K562 (cell line): ENCODE data around the gene MFSD6.

ENCODE experiments used
- GABPA ChIP-seq: fragments of 200-800 bp; sonication (Bioruptor generic); conservative IDR thresholded peaks from 2 replicates; pipeline ENCODE4 v1.6.1; 2016; ENCODE audit warnings: low read depth, missing genetic modification characterization, missing compliant biosample characterization
- PRPF4 ChIP-seq: fragments of 200-400 bp; formaldehyde crosslinking; IDR thresholded peaks from one replicate; pipeline ENCODE4 v1.6.1; 2017; ENCODE audit warnings: low read length, low read depth, mild to moderate bottlenecking; ENCODE audit not compliant: insufficient read depth, poor library complexity, severe bottlenecking
- RBM34 ChIP-seq: fragments of 200-400 bp; formaldehyde crosslinking; IDR thresholded peaks from 2 replicates; pipeline ENCODE4 v1.6.1; 2018; ENCODE audit warnings: low read length, borderline replicate concordance; ENCODE audit not compliant: insufficient read depth
- SIN3A ChIP-seq, 2 experiments: fragments of 150-350 bp in 1 of 2; IDR thresholded peaks; 2 replicates each; pipeline ENCODE4 v1.6.1; 2011 to 2016; ENCODE audit warnings: borderline replicate concordance in 2 of 2, low read depth in 2 of 2, low read length in 2 of 2, mild to moderate bottlenecking in 2 of 2, moderate library complexity in 2 of 2; ENCODE audit not compliant: control insufficient read depth in 1 of 2
- ZC3H11A ChIP-seq: IDR thresholded peaks from 2 replicates; pipeline ENCODE4 v1.6.1; 2012; ENCODE audit warnings: low read depth, low read length, improper control_type of control experiment
- ZFP30 ChIP-seq: fragments of 250-450 bp; sonication (Bioruptor Pico); IDR thresholded peaks from 2 replicates; pipeline ENCODE4 v1.8.0; 2022; ENCODE audit warnings: moderate library complexity, mild to moderate bottlenecking, inconsistent platforms, borderline replicate concordance
- ZNF197 ChIP-seq: fragments of 200-800 bp; sonication (Bioruptor generic); IDR thresholded peaks from 2 replicates; pipeline ENCODE4 v1.6.1; 2016; ENCODE audit warnings: low read depth, missing genetic modification characterization, missing compliant biosample characterization
- TF ChIP-seq, protein P1 (sequence below): sonication (generic); formaldehyde crosslinking; IDR thresholded peaks from 2 replicates; pipeline ENCODE4 v1.8.1; 2022; ENCODE audit warnings: missing genetic modification reagents
- TF ChIP-seq, protein P2 (sequence below): fragments of 450-650 bp; IDR thresholded peaks from 2 replicates; pipeline ENCODE4 v1.6.1; 2018; ENCODE audit warnings: mild to moderate bottlenecking, low read depth; ENCODE audit not compliant: partially characterized antibody
- TF ChIP-seq, protein P3 (sequence below): sonication (generic); formaldehyde crosslinking; IDR thresholded peaks from 2 replicates; pipeline ENCODE4 v1.9.0; 2022; ENCODE audit warnings: mild to moderate bottlenecking, missing genetic modification reagents

DNA sequence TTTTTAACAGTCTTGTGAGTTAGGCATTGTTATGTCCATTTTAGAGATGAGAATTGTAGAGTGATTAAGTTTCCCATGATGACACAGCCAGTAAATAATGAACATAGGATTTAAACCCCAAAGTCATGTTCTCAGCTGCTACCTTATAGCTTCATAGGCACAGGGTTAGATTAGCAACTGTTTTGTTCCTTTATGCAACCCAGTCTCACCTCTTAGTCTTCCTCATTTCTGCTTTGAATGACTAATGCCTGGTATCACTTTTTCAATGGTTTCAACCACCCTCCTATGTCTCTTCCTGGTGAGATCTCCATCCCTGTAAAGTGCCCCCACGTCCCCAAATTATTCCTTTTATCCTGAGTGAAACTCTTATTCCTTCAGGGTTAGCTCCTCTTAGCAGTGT lies 44.3 kb downstream of the MFSD6 start:
- TF ChIP-seq ZFP30 (CRISPR knock-in tag) (no peak), PRPF4 (no peak), ZC3H11A (no peak), ZNF197 (CRISPR knock-in tag) (no peak), RBM34 (no peak), SIN3A (IDR thresholded peaks at IDR 0.05; ENCODE audit: borderline replicate concordance in 2 of 2, control insufficient read depth in 1 of 2, low read depth in 2 of 2, low read length in 2 of 2) (no peak), GABPA (tag) (no peak)
- TF ChIP-seq, protein P1, sequence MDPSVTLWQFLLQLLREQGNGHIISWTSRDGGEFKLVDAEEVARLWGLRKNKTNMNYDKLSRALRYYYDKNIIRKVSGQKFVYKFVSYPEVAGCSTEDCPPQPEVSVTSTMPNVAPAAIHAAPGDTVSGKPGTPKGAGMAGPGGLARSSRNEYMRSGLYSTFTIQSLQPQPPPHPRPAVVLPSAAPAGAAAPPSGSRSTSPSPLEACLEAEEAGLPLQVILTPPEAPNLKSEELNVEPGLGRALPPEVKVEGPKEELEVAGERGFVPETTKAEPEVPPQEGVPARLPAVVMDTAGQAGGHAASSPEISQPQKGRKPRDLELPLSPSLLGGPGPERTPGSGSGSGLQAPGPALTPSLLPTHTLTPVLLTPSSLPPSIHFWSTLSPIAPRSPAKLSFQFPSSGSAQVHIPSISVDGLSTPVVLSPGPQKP (CRISPR knock-in tag): no peak
- TF ChIP-seq, protein P2, sequence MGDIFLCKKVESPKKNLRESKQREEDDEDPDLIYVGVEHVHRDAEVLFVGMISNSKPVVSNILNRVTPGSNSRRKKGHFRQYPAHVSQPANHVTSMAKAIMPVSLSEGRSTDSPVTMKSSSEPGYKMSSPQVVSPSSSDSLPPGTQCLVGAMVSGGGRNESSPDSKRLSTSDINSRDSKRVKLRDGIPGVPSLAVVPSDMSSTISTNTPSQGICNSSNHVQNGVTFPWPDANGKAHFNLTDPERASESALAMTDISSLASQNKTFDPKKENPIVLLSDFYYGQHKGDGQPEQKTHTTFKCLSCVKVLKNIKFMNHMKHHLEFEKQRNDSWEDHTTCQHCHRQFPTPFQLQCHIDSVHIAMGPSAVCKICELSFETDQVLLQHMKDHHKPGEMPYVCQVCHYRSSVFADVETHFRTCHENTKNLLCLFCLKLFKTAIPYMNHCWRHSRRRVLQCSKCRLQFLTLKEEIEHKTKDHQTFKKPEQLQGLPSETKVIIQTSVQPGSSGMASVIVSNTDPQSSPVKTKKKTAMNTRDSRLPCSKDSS: no peak
- TF ChIP-seq, protein P3, sequence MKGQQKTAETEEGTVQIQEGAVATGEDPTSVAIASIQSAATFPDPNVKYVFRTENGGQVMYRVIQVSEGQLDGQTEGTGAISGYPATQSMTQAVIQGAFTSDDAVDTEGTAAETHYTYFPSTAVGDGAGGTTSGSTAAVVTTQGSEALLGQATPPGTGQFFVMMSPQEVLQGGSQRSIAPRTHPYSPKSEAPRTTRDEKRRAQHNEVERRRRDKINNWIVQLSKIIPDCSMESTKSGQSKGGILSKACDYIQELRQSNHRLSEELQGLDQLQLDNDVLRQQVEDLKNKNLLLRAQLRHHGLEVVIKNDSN (CRISPR knock-in tag): no peak
